ENCODE measurements around the gene DNAJC1. TPM values are rescaled to one million over a fixed set of nuclear protein-coding genes. Genes with fewer than 3 reads are reported as not detected.
"Not testable (repeated sequence)": the region's sequence is repeated elsewhere in the genome, so short reads cannot be mapped to it uniquely, and the experiment has no call there.

The DNAJC1 gene
- total RNA-seq, 1 donor from 2014 or later, result 40.0 TPM

DNA sequence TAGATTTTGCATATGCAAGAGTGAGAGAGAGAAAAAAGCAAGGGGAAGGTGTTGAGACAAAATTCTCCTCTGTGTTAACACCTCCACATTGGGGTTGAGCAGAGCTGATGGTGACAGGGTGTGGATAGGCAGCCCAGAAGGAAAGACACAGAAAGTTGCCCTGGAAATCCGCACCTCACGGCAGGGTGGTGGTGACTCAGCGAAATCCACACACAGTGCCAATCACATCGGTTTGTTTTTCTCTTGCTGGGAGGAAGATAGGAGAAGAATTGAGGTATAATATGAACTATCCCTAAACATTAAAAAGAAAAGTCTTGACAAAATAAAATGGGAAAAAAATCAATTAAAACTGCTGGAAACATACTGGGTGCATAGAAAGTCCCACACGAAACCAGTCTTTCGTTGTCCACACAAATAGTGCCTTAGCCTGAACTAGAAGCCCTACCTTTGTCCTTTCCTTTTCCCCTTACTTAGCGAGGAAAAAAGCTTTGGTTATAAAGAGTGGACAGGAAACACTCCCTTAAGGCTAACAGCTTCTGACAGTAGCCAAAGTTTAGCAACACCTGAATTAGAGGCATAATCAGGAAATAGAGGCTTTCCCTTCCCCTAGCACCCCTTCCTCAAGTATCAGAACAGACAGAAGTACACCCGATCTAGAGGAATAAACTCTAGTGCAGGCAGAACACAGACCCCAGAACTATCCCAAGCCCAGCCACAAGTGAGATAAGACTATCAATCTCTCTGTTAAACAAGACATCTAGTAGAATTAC, 39.2 kb upstream of the DNAJC1 start:
- no peak for DNase-seq (ENCODE audit: extremely low spot score in 2 of 2)
- Histone ChIP-seq H3K27me3 (no peaks in the 10 kb centered on the region), H3K4me1 (no peaks in the 10 kb centered on the region), H3K4me3 (no peak overlapping the region), H3K36me3 (no peaks in the 10 kb centered on the region), H3K27ac (no peak overlapping the region), H3K9me3 (no peaks in the 10 kb centered on the region)
- intact Hi-C loops (cut with DNase I), result no loop called here
- TF ChIP-seq POLR2A (IDR thresholded peaks at IDR 0.05) (no peak), POLR2AphosphoS5 (IDR thresholded peaks at IDR 0.05; ENCODE audit: insufficient read depth in 1 of 2, low read depth in 1 of 2) (no peak)
- TF ChIP-seq, protein P1, sequence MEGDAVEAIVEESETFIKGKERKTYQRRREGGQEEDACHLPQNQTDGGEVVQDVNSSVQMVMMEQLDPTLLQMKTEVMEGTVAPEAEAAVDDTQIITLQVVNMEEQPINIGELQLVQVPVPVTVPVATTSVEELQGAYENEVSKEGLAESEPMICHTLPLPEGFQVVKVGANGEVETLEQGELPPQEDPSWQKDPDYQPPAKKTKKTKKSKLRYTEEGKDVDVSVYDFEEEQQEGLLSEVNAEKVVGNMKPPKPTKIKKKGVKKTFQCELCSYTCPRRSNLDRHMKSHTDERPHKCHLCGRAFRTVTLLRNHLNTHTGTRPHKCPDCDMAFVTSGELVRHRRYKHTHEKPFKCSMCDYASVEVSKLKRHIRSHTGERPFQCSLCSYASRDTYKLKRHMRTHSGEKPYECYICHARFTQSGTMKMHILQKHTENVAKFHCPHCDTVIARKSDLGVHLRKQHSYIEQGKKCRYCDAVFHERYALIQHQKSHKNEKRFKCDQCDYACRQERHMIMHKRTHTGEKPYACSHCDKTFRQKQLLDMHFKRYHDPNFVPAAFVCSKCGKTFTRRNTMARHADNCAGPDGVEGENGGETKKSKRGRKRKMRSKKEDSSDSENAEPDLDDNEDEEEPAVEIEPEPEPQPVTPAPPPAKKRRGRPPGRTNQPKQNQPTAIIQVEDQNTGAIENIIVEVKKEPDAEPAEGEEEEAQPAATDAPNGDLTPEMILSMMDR (IDR thresholded peaks at IDR 0.05), result no peak

DNA sequence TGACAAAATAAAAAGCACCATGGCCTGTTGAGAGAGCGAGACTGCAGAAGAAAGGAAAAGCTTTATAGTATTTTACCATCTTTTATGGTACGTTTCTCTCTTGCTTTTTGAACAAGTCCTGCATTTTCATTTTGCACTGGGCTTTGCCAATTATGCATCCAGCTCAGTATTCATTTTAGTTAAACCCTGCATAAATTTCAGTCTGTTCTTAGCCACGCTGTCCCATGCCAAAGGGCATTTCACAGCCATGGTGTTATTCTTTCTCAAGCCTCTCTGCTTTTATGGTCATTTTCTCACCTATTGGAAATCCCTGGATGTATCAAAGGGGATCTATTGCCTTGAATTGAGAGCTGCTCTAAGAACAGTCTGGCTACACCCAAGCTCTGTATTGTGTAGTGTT, 30.8 kb upstream of the DNAJC1 start:
- Histone ChIP-seq H3K27ac (no peak overlapping the region), H3K4me1 (no peaks in the 10 kb centered on the region), H3K4me3 (no peak overlapping the region), H3K27me3 (no peaks in the 10 kb centered on the region), H3K9me3 (no peaks in the 10 kb centered on the region), H3K36me3 (no peaks in the 10 kb centered on the region)
- intact Hi-C loops (cut with DNase I), result no loop called here
- TF ChIP-seq POLR2AphosphoS5 (IDR thresholded peaks at IDR 0.05; ENCODE audit: insufficient read depth in 1 of 2, low read depth in 1 of 2) (no peak), POLR2A (IDR thresholded peaks at IDR 0.05) (no peak)
- TF ChIP-seq, protein P1 (IDR thresholded peaks at IDR 0.05), result no peak
- DNase-seq (ENCODE audit: extremely low spot score in 2 of 2), result no peak

DNA sequence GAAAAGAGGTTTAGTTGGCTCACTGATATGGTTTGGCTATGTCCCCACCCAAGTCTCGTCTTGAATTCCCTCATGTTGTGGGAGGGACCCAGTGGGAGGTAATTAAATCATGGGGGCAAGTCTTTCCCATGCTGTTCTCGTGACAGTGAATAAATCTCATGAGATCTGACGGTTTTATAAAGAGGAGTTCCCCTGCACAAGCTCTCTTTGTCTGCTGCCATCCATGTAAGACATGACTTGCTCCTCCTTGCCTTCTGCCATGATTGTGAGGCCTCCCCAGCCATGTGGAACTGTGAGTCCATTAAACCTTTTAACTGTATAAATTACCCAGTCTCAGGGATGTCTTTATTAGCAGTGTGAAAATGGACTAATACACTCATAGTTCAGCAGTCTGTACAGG, 28.7 kb upstream of the DNAJC1 start:
- H3K36me3 ChIP-seq; H3K27me3 ChIP-seq; H3K4me1 ChIP-seq; intact Hi-C loops (cut with DNase I); H3K27ac ChIP-seq; H3K9me3 ChIP-seq; H3K4me3 ChIP-seq; DNase-seq (ENCODE audit: extremely low spot score in 2 of 2): not testable (repeated sequence)

DNA sequence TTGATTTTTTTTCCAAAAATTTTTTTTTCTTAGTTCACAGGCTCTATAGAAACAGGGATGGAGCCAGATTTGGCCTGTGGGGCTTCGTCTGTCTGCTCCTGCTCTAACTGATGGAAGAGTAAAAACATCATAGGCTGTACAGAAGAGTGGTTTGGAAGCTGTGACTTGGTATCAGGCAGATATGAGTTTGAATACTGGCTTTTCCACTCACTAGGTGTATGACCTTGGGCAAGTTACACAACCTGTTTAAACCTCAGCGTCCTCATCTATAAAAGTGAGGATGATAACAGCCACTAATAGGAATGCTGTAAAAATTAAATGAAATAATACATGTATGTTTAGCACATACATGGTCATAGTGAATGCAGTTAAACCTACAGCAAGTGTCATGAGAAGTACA, 26.9 kb upstream of the DNAJC1 start:
- intact Hi-C loops (cut with DNase I), result no loop called here
- no peaks in the 10 kb centered on the region for H3K36me3 ChIP-seq
- no peaks in the 10 kb centered on the region for H3K9me3 ChIP-seq
- TF ChIP-seq POLR2A (IDR thresholded peaks at IDR 0.05) (no peak), POLR2AphosphoS5 (IDR thresholded peaks at IDR 0.05; ENCODE audit: insufficient read depth in 1 of 2, low read depth in 1 of 2) (no peak)
- TF ChIP-seq, protein P1 (IDR thresholded peaks at IDR 0.05), result no peak
- no peaks in the 10 kb centered on the region for H3K4me1 ChIP-seq
- H3K27ac ChIP-seq, result no peak overlapping the region
- no peak for DNase-seq (ENCODE audit: extremely low spot score in 2 of 2)
- H3K27me3 ChIP-seq, result no peaks in the 10 kb centered on the region
- no peak overlapping the region for H3K4me3 ChIP-seq

DNA sequence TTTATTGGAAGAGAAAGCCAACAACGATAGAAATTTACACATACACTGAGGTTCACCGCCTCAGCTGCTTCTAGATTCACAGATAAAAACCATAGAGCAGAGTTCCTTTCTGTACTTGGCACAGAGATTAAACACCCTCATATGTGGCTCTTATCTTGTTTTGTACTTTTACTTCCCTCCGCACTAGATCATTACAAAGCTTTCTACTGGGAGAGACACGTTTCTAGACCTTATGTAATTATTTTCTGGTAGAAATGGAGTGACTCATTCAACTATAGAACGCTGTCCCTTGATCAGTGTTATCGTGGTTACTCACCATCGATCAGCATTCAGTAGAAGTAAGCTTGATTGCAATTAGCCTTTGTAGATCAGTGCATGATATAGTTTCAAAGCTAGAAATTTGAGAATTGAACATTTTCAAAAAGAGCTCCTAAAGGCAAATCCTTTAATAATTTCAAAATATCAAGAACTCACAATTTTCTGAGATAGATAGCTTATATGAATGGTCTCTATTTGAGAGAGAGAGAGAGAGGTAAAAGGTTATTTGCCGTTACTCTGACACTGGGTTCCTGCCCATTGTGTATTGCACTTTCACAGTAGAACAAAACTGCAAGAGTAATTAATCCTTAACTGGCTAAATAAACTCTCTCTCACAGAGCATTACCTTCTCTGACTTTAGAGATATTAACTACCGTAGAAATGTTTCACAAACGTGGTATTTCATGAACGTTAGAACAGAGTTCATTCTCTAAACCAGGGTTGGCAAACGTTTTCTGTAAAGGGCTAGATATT, 26.1 kb upstream of the DNAJC1 start:
- intact Hi-C loops (cut with DNase I), result no loop called here
- Histone ChIP-seq H3K4me1 (no peaks in the 10 kb centered on the region), H3K4me3 (no peak overlapping the region), H3K27me3 (no peaks in the 10 kb centered on the region), H3K9me3 (no peaks in the 10 kb centered on the region), H3K36me3 (no peaks in the 10 kb centered on the region), H3K27ac (no peak overlapping the region)
- TF ChIP-seq, protein P1 (IDR thresholded peaks at IDR 0.05), result no peak
- no peak for TF ChIP-seq POLR2AphosphoS5 (IDR thresholded peaks at IDR 0.05; ENCODE audit: insufficient read depth in 1 of 2, low read depth in 1 of 2)
- no peak for TF ChIP-seq POLR2A (IDR thresholded peaks at IDR 0.05)
- DNase-seq (ENCODE audit: extremely low spot score in 2 of 2), result no peak

Data from vagina (tissue), 2 donors.